B cell (primary cell): ENCODE measurements around the gene NUCB1. TPM values are rescaled to one million over a fixed set of nuclear protein-coding genes. Genes with fewer than 3 reads are reported as not detected.
A peak's percentile ranks its signal among the peaks of the same experiment; 100 is the strongest.

ENCODE experiments used
- ATAC-seq: fragments of 200-7000 bp; cut with Tn5 transposase; one replicate; pipeline ENCODE4 v1.10.0; 2021; ENCODE audit warnings: low read depth, mild to moderate bottlenecking, moderate number of reproducible peaks, moderate library complexity
- CTCF ChIA-PET: fragments of 350-600 bp; sonication (Branson Sonifier 250); formaldehyde crosslinking; loops from one replicate; lab custom pipeline; 2021; ENCODE audit warnings: antibody characterized with exemption, inconsistent platforms; lab: Charles Lee
- POLR2A ChIA-PET: fragments of 350-600 bp; sonication (Branson Sonifier 250); formaldehyde crosslinking; loops from one replicate; lab custom pipeline; 2021; ENCODE audit warnings: antibody characterized with exemption; lab: Charles Lee
- DNase-seq: peaks from one replicate; pipeline ENCODE4 v3.0.0; 2013
- H2AFZ ChIP-seq: 2 replicates; pipeline ENCODE4 v1.6.1; 2012; ENCODE audit warnings: mild to moderate bottlenecking, low read depth, low read length; ENCODE audit not compliant: insufficient read depth, poor library complexity, severe bottlenecking
- H3K27ac ChIP-seq, 2 donors: 1 replicate in 1 of 2; 2 replicates in 1 of 2; pipeline ENCODE4 v1.5.1; 2012 to 2013; ENCODE audit warnings: low read length in 2 of 2, mild to moderate bottlenecking in 2 of 2, moderate library complexity in 1 of 2
- H3K27me3 ChIP-seq, 4 experiments: fragments of 200-600 bp in 1 of 4; sonication (generic) in 1 of 4; replicated peaks in 1 of 4; 1 replicate in 2 of 4; 2 replicates in 2 of 4; pipeline versions ENCODE4 v1.6.1 to v1.7.0; 2013 to 2016; ENCODE audit warnings: low read length in 3 of 4, mild to moderate bottlenecking in 2 of 4, mixed read lengths in 1 of 4, moderate library complexity in 1 of 4; ENCODE audit not compliant: insufficient read depth in 4 of 4, control insufficient read depth in 3 of 4; ENCODE audit errors: control extremely low read depth in 1 of 4
- H3K36me3 ChIP-seq, 2 experiments: replicated peaks in 1 of 2; 1 replicate in 1 of 2; 2 replicates in 1 of 2; pipeline versions ENCODE4 v1.6.1 to v1.7.1; 2013; ENCODE audit warnings: low read length in 1 of 2; ENCODE audit not compliant: insufficient read depth in 2 of 2, control insufficient read depth in 1 of 2; ENCODE audit errors: control extremely low read depth in 1 of 2, extremely low read depth in 1 of 2
- H3K4me1 ChIP-seq, 2 donors: fragments of 200-600 bp in 1 of 2; sonication (generic) in 1 of 2; 1 replicate in 1 of 2; 2 replicates in 1 of 2; pipeline versions ENCODE4 v1.5.1 to v1.6.1; 2013 to 2017; ENCODE audit warnings: low read length in 2 of 2; ENCODE audit not compliant: control insufficient read depth in 2 of 2, insufficient read depth in 2 of 2
- H3K4me2 ChIP-seq: replicated peaks from 2 replicates; pipeline ENCODE3; 2012; ENCODE audit warnings: mild to moderate bottlenecking, low read depth, low read length; ENCODE audit not compliant: poor library complexity, severe bottlenecking
- H3K4me3 ChIP-seq, 5 experiments: fragments of 200-600 bp in 1 of 5; sonication (generic) in 1 of 5; 1 replicate in 3 of 5; 2 replicates in 2 of 5; pipeline versions ENCODE4 v1.5.1 to v1.7.0; 2011 to 2016; ENCODE audit warnings: low read length in 4 of 5, mild to moderate bottlenecking in 4 of 5, low read depth in 2 of 5, control low read depth in 1 of 5, moderate library complexity in 1 of 5; ENCODE audit not compliant: insufficient read depth in 1 of 5; ENCODE audit errors: control extremely low read depth in 1 of 5, extremely low read depth in 1 of 5
- H3K79me2 ChIP-seq: fragments of 200-600 bp; sonication (generic); one replicate; pipeline ENCODE4 v1.6.0; 2016; ENCODE audit warnings: low read length; ENCODE audit not compliant: control insufficient read depth, insufficient read depth
- H3K9ac ChIP-seq: fragments of 200-600 bp; sonication (generic); 2 replicates; pipeline ENCODE4 v1.6.1; 2017; ENCODE audit warnings: mild to moderate bottlenecking, low read length, moderate library complexity
- H3K9me3 ChIP-seq, 3 donors: one replicate each; pipeline versions ENCODE4 v1.6.1 to v1.7.1; 2013; ENCODE audit warnings: low read length in 2 of 3; ENCODE audit not compliant: control insufficient read depth in 2 of 3, insufficient read depth in 1 of 3; ENCODE audit errors: control extremely low read depth in 1 of 3
- H4K20me1 ChIP-seq: 2 replicates; pipeline ENCODE4 v1.6.0; 2012; ENCODE audit warnings: mild to moderate bottlenecking, low read length; ENCODE audit not compliant: insufficient read depth, control insufficient read depth, poor library complexity, severe bottlenecking
- H3K27ac Mint-ChIP-seq: one replicate; pipeline ENCODE4 v1.8.0; 2021; ENCODE audit warnings: mixed read lengths
- H3K27me3 Mint-ChIP-seq: one replicate; pipeline ENCODE4 v1.8.0; 2021; ENCODE audit warnings: mixed read lengths
- H3K4me1 Mint-ChIP-seq: one replicate; pipeline ENCODE4 v1.8.0; 2021; ENCODE audit warnings: mixed read lengths
- H3K4me3 Mint-ChIP-seq: one replicate; pipeline ENCODE4 v1.8.0; 2021; ENCODE audit warnings: mixed read lengths
- H3K9me3 Mint-ChIP-seq: one replicate; pipeline ENCODE4 v1.8.0; 2022; ENCODE audit warnings: mixed read lengths; ENCODE audit not compliant: insufficient read depth
- EZH2 ChIP-seq: IDR thresholded peaks from 2 replicates; pipeline ENCODE4 v1.6.1; 2012; ENCODE audit warnings: borderline replicate concordance, low read depth, mild to moderate bottlenecking, moderate library complexity, low read length; ENCODE audit not compliant: insufficient read depth, poor library complexity, severe bottlenecking
- WGBS: methylation state at CpG from one replicate; pipeline ENCODE4 v1.1.5; 2013; ENCODE audit warnings: missing lambda C conversion rate; ENCODE audit not compliant: insufficient coverage; 5-methylcytosine and 5-hydroxymethylcytosine counted together
- intact Hi-C: fragments of 100-400 bp; cut with micrococcal nuclease; formaldehyde crosslinking; loops from one replicate; pipeline ENCODE4 v1.10.0; 2022
- polyA plus RNA-seq: library from polyadenylated mRNA; depleted of rRNA; stranded (reverse); fragments of >200 nt; gene quantifications from 2 replicates; pipeline ENCODE4 v1.2.3, GENCODE V29; 2012
- total RNA-seq, 2 donors: library from RNA; stranded (reverse); fragments of 120-200 nt in 1 of 2; gene quantifications; 1 replicate in 1 of 2; 2 replicates in 1 of 2; pipeline versions ENCODE4 v1.2.3 to v1.2.4, GENCODE V29; 2013 to 2022
- TF ChIP-seq, protein P1 (sequence below): fragments of 200-600 bp; IDR thresholded peaks from one replicate; pipeline ENCODE4 v1.8.0; 2022; ENCODE audit warnings: antibody characterized with exemption, mild to moderate bottlenecking

NUCB1 gene
- total and polyA plus RNA-seq, 2 donors (not counting 1 experiment from before 2014, with no cell fraction given): 118 to 134 TPM

DNA sequence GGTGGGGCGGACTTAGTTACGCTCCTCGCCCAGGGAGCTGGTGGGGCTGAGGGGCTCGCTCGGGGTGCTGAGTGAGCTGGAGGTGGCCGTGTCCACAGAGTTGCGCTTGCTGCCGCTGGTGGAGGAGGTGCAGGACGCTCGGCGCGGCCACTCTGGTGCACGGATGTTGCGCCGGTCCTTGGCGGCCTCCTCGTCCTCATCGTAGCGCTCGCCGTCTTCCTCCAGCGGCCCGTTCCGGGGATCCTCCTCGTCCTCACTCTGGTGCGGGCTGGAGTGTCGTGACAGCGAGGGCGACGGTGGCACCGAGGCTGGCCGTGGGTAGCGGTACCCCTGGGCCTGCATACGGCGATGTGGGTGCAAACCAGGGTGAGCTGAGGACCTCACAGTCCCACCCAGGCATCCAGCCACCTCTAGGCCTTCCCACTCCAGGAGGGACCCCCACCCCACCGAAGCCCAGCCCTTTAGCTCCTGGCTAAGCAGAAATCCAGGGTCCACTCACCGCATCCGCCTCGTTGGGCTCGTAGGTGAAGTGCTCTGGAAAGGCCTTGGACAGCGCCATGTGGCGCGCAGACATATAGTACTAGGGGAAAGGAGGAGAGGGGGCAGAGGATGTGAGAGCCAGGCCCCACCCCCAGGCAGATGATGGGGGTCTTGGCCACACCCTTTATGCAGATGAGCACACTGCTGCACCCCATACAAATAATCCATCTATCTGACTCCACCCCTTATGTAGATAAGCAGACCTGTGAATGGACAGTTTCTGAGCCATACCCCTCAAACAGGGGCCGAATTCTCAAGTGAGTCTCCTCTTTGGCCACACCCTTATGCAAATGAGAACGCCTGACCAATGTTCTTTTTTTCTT, 69.4 kb downstream of the NUCB1 start:
- 97% methylated on average over 41 of the region's 45 CpGs for WGBS
- ChIA-PET POLR2A (interaction anchor here (0.6 kb wide), 1 partner anchor 17 kb away, joined by 4 read pairs; no protein-coding TSS in a partner anchor), CTCF (interaction anchor here (0.6 to 5.0 kb wide), 14 partner anchors 7 to 194 kb away, joined by 3 to 70 read pairs (median 13); partner anchors contain the start of genes BAX, DHDH, GYS1 and HSD17B14)
- peaks cover 45% of the 10 kb centered on the region for H3K4me1 Mint-ChIP-seq
- H3K9me3 Mint-ChIP-seq: no peaks in the 10 kb centered on the region
- Histone ChIP-seq H3K27ac (no peak overlapping the region), H3K4me3 (no peak overlapping the region), H3K27me3 (no peaks in the 10 kb centered on the region), H3K4me1 (peaks cover 14 to 34% of the 10 kb centered on the region in 2 donors), H2AFZ (no peak overlapping the region), H3K79me2 (peaks cover 18% of the 10 kb centered on the region), H3K9ac (no peak overlapping the region), H3K36me3 (peaks cover 1 to 54% of the 10 kb centered on the region in 2 experiments), H3K4me2 (no peak overlapping the region), H3K9me3 (peaks cover 0 to 5% (median 0%) of the 10 kb centered on the region in 3 donors), H4K20me1 (peaks cover 22% of the 10 kb centered on the region)
- DNase-seq (no peak), ATAC-seq (no peak)
- intact Hi-C loops: no loop called here
- H3K4me3 Mint-ChIP-seq: no peak overlapping the region
- H3K27ac Mint-ChIP-seq: peak overlapping the region; percentile 41
- no peaks in the 10 kb centered on the region for H3K27me3 Mint-ChIP-seq
- TF ChIP-seq, protein P1, sequence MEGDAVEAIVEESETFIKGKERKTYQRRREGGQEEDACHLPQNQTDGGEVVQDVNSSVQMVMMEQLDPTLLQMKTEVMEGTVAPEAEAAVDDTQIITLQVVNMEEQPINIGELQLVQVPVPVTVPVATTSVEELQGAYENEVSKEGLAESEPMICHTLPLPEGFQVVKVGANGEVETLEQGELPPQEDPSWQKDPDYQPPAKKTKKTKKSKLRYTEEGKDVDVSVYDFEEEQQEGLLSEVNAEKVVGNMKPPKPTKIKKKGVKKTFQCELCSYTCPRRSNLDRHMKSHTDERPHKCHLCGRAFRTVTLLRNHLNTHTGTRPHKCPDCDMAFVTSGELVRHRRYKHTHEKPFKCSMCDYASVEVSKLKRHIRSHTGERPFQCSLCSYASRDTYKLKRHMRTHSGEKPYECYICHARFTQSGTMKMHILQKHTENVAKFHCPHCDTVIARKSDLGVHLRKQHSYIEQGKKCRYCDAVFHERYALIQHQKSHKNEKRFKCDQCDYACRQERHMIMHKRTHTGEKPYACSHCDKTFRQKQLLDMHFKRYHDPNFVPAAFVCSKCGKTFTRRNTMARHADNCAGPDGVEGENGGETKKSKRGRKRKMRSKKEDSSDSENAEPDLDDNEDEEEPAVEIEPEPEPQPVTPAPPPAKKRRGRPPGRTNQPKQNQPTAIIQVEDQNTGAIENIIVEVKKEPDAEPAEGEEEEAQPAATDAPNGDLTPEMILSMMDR: no peak
- TF ChIP-seq EZH2: no peak
